GM19463 (cell line): ENCODE measurements around the gene KRT78.

Experiments used
- ATAC-seq: cut with Tn5 transposase; IDR thresholded peaks from one replicate; pipeline ENCODE4 v1.9.1; 2021; ENCODE audit warnings: mild to moderate bottlenecking, moderate library complexity; ENCODE audit not compliant: unreplicated experiment

The KRT78 gene

DNA sequence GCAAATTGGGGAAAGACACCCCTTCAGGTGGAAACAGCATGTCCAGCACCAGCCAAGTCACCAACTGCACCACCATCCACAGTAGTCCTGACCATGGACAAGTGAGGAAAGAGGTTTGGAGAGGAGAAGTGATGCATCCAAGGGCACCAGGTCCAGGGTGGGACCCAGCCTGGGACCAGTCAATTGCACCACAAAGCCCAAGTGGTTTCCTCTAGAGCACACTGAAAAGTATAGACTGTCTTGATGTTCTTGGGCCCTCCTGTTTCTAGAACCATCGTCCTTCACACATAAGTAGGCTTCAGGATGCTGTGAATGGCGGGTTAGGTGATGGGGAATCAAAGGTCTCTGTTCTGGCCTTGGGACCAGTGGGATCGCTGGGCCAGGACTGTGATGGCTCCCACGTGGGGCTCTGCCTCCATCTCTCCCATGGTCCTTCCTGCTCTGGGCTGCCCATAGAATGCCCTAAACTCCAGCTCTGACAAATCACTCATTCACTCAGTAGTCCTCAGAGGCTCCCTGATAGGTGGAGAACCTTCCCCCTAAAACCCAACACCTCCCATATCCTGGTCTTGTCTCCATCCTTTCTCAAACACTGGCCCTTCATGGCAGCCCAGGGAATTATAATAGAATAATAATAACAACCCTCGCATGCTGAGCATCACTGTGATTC, 23.9 kb downstream of the KRT78 start:
- no peak for ATAC-seq

DNA sequence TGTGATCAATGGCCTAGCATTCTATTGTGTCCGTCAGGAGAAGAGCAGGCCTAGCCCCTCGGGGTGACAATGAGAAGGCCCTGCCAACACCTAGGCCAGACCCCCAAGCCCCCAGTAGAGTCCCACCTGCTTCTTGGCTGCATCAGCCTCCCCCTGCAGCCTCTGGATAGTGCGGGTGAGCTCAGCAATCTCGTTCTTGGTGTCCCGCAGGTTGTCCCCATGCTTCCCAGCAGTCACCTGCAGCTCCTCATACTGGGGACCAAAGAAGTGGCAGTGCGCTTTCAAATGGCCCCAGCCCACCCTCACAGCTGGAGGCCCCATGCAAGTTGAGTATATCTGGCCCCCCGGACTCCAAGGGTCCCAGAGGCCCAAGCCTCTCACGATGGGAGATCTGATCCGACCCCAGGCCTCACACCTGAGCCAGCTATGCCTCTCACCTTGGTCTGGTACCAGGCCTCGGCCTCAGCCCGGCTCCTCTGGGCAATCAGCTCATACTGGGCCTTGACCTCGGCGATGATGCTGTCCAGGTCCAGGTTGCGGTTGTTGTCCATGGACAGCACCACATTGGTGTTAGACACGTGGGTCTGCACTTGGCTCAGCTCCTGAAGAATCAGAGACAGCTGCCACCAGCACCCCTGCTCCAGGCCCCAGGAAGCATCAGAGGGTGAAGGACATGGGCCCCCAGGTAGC, 24.9 kb downstream of the KRT78 start:
- ATAC-seq = no peak

DNA sequence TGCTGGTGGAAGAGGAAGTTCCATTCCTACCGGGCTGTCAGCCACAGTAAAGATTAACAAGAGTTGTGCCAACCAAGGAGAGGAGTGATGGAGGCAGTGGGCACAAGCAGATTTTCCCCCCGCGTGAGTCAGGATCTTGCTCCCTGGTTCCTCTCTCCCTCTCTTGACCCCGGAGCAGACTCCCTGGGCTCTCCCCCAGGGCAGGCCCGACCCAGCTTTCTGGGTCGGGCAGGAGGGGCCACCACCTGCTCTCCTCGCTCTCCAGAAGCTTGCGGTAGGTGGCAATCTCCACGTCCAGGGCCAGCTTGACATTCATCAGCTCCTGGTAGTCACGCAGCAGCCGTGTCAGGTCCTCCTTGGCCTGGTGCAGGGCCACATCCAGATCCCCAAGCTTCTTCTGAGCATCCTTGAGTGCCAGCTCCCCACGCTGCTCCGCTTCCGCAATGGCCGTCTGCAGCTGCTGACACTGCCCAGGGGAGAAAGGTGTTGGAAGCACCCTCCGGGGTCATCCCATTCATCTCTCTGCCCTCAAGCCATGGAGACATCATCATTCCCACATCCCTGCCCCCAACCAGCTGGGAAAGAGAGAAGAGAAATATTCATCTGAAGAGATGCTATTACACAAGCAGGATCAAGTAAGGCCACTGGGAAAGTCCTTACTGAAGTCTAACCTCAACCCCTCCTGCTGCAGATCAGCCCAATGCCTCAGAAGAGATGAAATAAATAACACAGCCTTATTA, 25.9 kb downstream of the KRT78 start:
- no peak for ATAC-seq

DNA sequence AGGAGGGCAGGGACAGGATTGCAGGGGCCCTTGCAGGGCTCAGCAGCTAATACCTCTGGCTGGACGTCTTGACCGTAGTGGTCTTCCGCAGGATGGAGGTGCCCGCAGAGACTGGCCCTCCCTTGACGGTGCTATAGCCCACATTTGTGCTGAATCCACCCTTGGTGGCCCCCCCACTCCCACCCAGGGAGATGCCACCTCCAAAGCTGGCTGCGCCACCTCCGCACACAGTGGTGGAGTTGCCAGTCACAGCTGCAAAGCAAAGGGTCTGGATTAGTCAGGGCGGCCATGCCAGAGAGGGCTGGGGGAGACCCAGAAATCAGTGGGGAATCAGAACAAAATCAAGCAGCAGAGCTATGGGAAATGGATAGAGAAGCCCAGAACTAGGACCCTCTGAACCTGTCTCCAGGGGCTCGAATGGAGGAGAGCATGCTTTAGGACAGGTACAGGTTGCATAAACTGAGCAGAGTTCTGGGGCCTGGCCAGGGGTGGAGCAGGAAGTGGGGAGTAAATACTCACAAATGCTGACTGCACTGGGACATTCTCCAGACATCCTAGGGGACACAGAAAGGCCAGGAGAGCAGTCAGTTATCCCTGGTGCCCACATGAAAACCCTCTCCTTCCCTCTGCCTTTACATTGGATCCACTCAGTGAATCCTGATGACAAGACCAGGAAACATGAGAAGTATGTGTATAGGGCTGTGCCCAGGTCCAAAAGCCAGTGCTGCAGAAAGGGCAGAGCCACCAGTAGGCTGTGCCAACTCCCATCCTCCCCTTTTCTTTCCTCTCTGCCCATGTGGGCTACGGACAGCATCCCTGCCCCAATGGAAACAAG, 26.8 kb downstream of the KRT78 start:
- ATAC-seq = no peak

DNA sequence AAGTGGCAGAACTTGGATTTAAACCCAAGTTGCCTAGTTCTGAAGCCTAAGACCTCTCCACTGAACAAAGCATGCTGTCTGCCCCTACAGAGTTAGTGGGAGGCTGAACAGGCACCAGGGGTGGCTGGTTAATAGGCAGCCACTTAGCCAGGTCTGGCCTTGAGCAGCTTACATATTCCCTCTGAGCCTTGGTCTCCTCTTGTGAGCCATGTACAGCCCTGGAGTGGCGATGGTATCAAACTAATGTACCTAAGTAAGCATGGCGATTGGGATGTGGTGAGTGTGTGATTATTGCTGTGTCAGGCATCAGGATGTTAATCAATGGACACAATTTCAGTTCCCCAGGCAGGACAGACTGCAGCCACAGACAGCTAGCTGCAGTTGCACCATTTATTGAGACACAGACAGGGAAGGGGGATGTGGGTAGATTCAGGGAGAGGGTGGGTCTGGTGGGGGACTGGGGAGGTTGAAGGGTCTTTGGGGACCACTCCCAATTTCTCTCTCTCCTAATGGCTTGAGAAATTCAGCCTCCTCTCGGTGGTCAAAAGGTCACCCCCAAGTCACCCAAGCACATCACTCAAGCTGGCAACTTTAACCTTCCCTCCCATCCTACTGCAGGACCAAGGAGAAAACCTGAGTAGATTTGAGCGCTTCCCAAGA, 27.6 kb downstream of the KRT78 start:
- ATAC-seq = no peak

DNA sequence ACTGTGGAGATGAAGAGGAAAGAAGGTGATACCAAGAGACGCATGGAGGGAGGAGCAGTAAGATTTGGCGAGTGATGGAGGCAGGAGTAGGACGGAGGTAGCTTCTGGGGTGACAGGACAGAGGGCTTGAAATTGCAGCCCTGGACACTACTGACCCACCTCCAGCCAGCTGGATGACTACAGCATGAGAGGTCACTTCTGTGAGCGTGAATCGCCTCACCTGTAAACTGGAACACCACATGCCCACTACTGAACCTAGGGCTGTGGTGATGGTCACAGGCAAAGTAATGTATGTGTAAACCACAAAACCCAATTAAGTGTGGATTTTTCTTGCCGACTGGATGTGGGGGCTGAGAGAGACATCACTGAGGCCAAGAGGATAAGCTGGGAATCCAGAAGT, 28.3 kb downstream of the KRT78 start:
- ATAC-seq = no peak

DNA sequence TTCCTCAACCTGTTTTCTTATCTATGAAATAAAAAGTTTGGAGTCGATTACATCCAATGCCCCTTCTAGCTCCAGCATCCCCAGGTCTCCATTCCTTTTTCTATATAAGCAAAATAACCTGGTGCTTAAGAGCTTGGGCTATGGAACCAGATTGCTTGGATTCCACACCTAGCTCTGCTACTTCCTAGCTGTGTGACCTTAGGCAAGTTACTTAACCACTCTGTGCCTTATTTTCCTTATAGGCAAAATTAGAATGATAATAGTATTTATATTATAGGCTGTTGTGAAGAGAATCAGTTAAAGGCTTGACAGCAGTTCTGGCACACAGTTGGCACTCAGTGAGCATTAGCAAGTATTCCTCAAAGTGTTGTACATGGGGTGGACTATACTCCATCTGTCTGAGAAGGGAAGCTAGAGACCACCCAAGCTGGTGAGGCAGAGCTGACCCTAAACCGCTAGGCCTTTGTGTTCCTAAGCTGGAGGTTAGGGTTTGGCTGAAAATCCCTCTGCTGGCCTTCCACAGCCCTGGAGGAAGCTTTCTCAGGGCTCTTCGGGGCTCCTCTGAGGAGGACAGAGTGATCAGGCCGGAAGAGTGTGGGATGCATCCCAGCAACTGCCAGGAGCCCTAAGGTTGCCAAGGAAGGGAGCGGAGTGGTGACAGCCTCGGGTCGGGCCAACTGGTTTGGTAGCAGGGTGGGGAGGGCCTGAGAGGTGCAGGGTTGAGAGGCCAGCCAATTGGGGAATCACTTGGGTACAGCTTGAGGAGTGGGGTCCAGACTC, 28.9 kb downstream of the KRT78 start:
- ATAC-seq = no peak

DNA sequence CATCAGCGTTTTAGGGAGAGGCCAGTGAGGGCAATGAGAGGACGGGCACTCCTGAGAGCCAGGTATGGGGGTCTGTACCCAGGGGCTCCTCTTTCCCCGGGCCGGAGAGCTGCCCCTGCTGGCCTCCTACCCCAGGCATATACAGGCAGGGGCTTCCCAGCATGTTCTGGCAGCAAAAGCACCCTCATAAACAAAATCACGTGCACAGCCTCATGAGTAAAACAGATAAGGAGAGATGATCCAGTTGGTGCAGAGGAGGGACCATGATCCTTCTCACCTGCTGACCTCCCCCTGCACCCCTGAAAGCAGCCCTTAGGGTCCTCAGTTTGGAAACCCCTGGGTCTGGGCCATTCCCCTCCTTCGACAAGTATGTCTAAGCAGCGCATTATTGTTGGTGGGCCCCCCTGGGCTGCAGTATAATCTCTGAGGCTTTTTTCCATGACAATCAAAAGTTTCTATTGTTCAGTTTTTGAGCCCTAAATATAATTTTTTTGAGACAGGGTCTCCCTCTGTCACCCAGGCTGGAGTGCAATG, 29.8 kb downstream of the KRT78 start:
- ATAC-seq = no peak

DNA sequence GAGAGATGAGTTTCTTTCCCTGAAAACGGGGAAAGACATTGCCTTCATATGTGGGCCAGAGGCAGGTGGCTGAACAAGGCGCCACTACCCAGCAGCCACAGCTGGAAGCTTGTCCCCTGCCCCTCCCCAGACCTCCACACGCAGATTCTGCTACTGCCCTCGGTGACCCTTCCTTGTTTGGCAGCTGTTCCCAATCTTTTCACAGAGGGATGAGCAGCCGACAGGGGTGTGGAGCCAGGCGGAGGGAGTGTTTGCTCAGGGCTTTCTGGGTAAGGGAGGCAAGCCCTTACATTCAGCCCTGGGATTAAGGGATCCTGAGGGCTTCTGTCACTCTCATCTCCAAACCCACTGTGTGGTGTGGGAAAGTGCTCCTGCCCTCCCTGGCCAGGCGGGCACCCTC, 30.4 kb downstream of the KRT78 start:
- ATAC-seq = no peak

DNA sequence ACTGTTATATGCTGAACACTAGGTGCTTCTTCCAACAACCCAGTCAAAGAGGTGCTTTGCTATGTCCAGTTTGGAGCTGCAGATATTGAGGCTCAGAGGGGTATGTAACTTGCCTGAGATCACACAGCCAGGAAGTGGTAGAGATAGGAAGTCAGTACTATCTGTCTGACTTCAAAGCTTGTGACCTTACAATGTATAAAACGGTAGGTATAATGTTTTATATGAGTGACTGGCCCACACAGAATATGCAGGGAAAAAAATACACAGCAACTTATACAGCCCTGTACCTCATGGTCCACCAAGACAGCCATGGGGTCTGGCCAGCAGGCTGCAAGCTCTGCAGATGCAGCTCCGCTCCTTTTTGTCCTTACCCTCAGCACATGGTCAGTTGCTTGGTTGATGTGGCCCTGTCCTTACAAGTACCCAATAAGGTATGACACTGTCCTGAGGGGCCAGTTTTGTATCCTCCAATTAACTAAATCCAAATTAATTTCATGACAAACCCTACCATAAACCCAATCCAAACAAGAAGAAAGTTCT, 31.0 kb downstream of the KRT78 start:
- no peak for ATAC-seq

DNA sequence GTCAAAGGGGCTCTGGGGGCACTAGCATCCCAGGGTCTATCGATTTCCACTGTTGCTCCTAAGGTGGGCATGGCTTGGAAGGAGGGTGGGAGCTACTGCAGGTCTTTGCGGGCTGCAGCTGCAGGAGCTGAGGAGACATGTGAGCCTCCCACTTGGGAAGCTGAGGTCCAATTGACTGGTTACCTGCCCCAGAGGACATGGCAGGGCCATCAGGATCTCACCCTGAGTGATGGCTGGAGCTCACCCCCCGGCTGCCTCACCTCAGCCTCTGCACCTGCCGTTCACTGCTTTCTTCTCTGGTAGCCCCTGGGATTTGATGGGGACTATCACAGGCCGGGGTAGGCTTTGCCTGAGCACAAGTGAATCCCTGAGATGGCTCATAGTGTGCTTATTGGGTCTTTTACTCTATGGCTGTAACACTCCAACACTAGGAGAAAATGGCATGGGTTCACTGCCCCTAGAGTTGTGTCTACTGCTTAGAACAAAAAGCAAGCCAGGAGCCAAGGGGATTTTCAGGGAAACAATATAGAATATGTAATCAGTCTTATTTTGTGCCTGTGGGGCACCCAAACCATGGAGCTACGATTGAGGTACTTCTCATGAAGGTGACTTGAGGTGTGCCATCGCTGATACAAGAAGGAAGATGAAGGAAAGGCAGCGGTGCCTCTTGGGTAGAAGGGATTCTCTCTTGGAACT, 31.6 kb downstream of the KRT78 start:
- no peak for ATAC-seq

DNA sequence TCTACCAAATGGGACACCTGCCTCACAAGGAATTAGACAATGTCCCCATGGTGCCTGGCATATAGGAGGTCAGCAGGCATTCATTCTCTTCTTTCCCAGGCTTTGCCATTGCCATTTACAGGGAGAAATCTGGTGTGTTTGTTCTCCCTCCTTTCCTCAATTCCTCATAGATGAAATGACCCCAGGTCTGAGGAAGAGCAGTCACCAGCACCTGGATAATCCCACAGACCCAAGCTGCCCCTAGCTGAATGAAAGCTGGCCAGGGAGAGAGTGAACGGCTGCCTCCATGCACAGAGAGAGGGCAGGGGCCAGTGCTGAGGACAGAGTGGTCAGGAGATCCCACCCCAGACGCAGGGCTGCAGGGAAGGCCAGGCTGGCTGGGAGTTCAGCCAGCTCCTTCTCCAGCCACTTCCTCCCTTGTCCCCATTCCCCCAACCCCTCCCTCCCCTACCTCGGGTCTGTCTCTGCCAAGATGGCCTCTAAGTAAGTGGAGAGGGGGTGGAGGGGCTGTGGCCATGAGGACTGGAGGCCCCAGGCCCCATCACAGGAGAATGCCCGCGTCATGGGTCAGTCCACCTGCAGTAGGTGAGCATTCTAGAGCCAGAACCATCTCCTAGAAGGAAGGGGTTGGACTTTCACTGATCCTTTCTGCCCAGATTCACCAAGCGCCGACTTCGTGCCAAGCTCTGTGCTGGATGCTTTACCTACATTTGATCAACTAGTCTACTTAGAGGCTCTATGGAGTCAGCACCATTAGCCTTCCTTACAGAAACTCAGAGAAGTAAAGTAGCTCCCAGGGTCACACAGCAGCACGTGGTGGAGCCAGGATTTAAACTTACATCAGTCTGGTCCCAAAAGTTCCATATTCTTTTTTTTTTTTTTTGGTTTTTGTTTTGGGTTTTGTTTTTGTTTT, 32.9 kb downstream of the KRT78 start:
- no peak for ATAC-seq

DNA sequence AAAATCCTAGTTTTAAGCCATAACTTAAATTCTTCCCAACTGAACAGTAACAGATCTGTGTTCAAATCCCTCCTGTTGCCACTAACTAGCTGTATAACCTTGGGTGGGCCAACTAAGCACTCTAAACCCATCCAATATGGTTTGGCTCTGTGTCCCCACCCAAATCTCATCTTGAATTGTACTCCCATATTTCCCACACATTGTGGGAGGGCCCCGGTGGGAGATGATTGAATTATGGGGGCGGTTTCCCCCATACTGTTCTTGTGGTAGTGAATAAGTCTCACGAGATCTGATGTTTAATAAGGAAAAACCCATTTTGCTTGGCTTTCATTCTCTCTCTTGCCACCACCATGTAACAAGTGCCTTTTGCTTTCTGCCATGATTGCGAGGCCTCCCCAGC, 33.6 kb downstream of the KRT78 start:
- ATAC-seq = no peak

DNA sequence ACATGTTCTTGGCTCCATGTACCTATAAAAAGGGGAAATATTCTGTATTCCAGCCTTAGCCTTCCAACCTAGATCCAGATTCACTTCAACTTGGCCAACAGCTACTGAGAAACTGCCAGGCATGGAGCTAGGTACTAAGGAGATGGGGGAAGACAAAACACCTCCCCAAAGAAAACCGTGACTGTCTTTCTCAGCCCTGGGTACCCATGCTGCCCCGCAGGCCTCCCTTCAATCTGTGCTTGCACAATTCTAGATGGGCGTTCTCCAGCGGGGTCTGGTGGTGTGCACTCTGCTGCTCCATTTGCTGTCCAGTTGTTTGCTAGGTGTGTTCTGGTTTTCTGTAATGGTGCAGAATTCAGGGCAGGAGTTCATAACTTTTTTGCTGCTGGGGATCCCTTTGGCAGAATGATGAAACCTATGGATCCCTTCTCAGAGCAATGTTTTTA, 34.1 kb downstream of the KRT78 start:
- ATAC-seq = no peak

DNA sequence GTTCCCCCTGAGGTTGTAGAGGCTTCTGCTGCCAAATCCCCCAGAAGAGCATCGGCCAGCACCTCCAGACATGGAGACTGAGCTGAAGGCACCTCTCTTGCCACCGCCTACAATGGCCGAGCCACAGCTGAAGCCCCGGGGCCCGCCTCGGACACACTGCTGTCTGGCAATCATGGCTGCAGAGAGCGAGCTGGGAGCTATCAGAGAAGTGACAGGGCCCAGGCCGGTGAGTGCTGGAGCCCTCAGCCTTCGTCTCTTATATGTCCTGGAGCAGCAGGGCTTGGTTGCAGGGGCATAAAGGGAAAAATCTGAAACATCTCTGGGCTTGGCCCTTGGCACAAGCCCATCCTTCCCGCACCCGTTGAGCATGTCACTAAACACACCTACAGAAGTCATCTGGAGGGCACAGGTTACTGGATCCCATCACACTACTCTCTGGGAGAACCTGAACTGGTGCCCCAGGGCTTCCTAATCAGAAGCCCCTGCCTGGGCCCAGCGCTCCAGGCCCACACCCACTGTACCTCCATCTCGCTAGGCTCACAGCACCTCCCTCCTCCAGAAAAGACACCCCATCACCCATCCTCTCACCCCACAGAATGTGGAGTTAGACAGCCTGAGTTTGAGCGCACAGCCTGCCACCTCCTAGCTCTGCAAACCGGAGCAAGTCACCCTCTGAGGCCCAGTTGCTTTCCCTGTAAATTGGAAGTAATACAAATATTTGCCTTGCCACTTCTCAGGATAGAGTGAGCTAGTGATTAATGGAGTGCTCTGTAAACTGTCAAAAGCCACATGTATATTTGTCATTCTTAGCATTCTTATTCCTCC, 34.7 kb downstream of the KRT78 start, which contains the start of gene KRT4:
KRT4 (minus strand) TSS at position 232 of the 825 bp plus-strand sequence; CDS start at position 174, 58 bp downstream.
- ATAC-seq = no peak

DNA sequence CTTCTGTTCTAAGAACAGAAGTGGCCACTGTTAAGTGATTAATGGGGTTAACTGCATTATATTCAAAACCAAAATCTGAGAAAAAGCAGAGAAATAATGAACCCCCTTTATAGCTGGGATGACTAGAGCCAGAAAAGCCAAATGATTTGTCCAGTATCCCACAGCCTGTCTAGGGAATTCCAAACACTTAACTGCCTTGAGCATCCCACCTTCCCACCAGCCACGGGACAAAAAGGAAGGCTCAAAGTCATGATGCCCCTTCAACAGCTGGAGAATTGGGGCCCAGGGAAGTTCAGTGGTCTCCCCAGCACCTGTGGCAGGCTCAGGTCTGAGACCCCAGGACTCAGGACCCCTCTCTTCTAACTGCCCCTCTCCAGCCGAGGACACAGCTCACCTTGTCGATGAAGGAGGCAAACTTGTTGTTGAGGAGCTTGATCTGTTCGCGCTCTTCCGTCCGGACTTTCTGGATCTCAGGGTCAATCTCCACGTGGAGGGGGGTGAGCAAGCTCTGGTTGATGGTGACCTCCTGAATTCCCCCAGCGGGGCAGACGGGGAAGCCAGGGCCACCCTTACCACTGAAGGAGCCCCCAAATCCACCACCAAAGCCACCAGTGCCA, 35.5 kb downstream of the KRT78 start:
- no peak for ATAC-seq
